ENCODE measurements around the gene APC2. TPM values are rescaled to one million over a fixed set of nuclear protein-coding genes. Genes with fewer than 3 reads are reported as not detected.
"Not testable (repeated sequence)": the region's sequence is repeated elsewhere in the genome, so short reads cannot be mapped to it uniquely, and the experiment has no call there.

APC2 gene
- total RNA-seq, 2 experiments from 2014 or later, result 0.02 to 0.10 TPM

GRCh38 chr19:1418951-1419738 lies 30.8 kb upstream of the APC2 start:
- Mint-ChIP-seq H3K27me3 (no peaks in the 10 kb centered on the region), H3K4me3 (no peak overlapping the region), H3K27ac (no peak overlapping the region), H3K36me3 (ENCODE audit: low read depth) (peaks cover 35% of the 10 kb centered on the region), H3K9me3 (no peaks in the 10 kb centered on the region), H3K4me1 (peaks cover 10% of the 10 kb centered on the region)
- POLR2A ChIA-PET, result interaction anchor here (0.7 kb wide), 1 partner anchor 273 kb away, joined by 4 read pairs; no protein-coding TSS in a partner anchor
- CTCF ChIA-PET, result interaction anchor here (0.6 kb wide), 1 partner anchor 1281 kb away, joined by 3 read pairs; no protein-coding TSS in a partner anchor
- DNase-seq, result no peak

- H3K4me1 Mint-ChIP-seq, POLR2A ChIA-PET, H3K4me3 Mint-ChIP-seq, H3K27ac Mint-ChIP-seq, H3K9me3 Mint-ChIP-seq, DNase-seq, H3K27me3 Mint-ChIP-seq: not testable (repeated sequence)
- H3K36me3 Mint-ChIP-seq (ENCODE audit: low read depth), result peaks cover 38% of the 10 kb centered on the region
- CTCF ChIA-PET, result interaction anchor here (1.3 kb wide), 1 partner anchor 8 kb away, joined by 3 read pairs; no protein-coding TSS in a partner anchor
These were observed 29.8 kb upstream of the APC2 start for GRCh38 chr19:1420085-1420484.

GRCh38 chr19:1420590-1420989 lies 29.3 kb upstream of the APC2 start:
- H3K36me3 Mint-ChIP-seq (ENCODE audit: low read depth), result peaks cover 41% of the 10 kb centered on the region
- CTCF ChIA-PET, result interaction anchor here (1.3 kb wide), 1 partner anchor 9 kb away, joined by 3 read pairs; no protein-coding TSS in a partner anchor

GRCh38 chr19:1421218-1421957 lies 28.5 kb upstream of the APC2 start:
- Mint-ChIP-seq H3K9me3 (no peaks in the 10 kb centered on the region), H3K36me3 (ENCODE audit: low read depth) (peaks cover 46% of the 10 kb centered on the region), H3K4me3 (no peak overlapping the region), H3K27me3 (no peaks in the 10 kb centered on the region), H3K4me1 (no peaks in the 10 kb centered on the region), H3K27ac (no peak overlapping the region)
- no peak for DNase-seq
- ChIA-PET POLR2A (no interaction called here), CTCF (interaction anchor here (1.3 kb wide), 2 partner anchors 10 to 12 kb away, joined by 3 to 4 read pairs; no protein-coding TSS in a partner anchor)

More at GRCh38 chr19:1420590-1420989, 29.3 kb upstream of the APC2 start:
- no peak for DNase-seq
- H3K27me3 Mint-ChIP-seq, result no peaks in the 10 kb centered on the region
- POLR2A ChIA-PET, result interaction anchor here (0.7 kb wide), 1 partner anchor 437 kb away, joined by 3 read pairs; no protein-coding TSS in a partner anchor
- no peak overlapping the region for H3K27ac Mint-ChIP-seq
- H3K4me3 Mint-ChIP-seq, result no peak overlapping the region
- H3K9me3 Mint-ChIP-seq, result no peaks in the 10 kb centered on the region
- H3K4me1 Mint-ChIP-seq, result peaks cover 3% of the 10 kb centered on the region

- Mint-ChIP-seq H3K4me3 (no peak overlapping the region), H3K27ac (no peak overlapping the region), H3K36me3 (ENCODE audit: low read depth) (peaks cover 48% of the 10 kb centered on the region), H3K4me1 (no peaks in the 10 kb centered on the region), H3K9me3 (no peaks in the 10 kb centered on the region), H3K27me3 (no peaks in the 10 kb centered on the region)
- ChIA-PET POLR2A (no interaction called here), CTCF (interaction anchor here (1.3 kb wide), 1 partner anchor 11 kb away, joined by 4 read pairs; no protein-coding TSS in a partner anchor)
- DNase-seq, result no peak
These were observed 28.0 kb upstream of the APC2 start for GRCh38 chr19:1421958-1422305.

GRCh38 chr19:1422360-1422759 lies 27.6 kb upstream of the APC2 start:
- no peak overlapping the region for H3K27ac Mint-ChIP-seq
- no peaks in the 10 kb centered on the region for H3K9me3 Mint-ChIP-seq
- no peaks in the 10 kb centered on the region for H3K4me1 Mint-ChIP-seq
- no peak overlapping the region for H3K4me3 Mint-ChIP-seq
- CTCF ChIA-PET, result interaction anchor here (1.3 kb wide), 1 partner anchor 11 kb away, joined by 4 read pairs; no protein-coding TSS in a partner anchor
- H3K27me3 Mint-ChIP-seq, result no peaks in the 10 kb centered on the region
- peaks cover 45% of the 10 kb centered on the region for H3K36me3 Mint-ChIP-seq (ENCODE audit: low read depth)
- no peak for DNase-seq
- POLR2A ChIA-PET, result no interaction called here

- Mint-ChIP-seq H3K9me3 (no peaks in the 10 kb centered on the region), H3K27me3 (no peaks in the 10 kb centered on the region), H3K36me3 (ENCODE audit: low read depth) (peaks cover 42% of the 10 kb centered on the region), H3K4me1 (no peaks in the 10 kb centered on the region), H3K4me3 (no peak overlapping the region), H3K27ac (no peak overlapping the region)
- no peak for DNase-seq
- ChIA-PET POLR2A (no interaction called here), CTCF (no interaction called here)
These were observed 27.0 kb upstream of the APC2 start for GRCh38 chr19:1422943-1423342.

GRCh38 chr19:1423436-1424191 lies 26.3 kb upstream of the APC2 start:
- peaks cover 44% of the 10 kb centered on the region for H3K36me3 Mint-ChIP-seq (ENCODE audit: low read depth)
- CTCF ChIA-PET, result no interaction called here
- H3K9me3 Mint-ChIP-seq, result no peaks in the 10 kb centered on the region
- POLR2A ChIA-PET, result no interaction called here
- H3K27ac Mint-ChIP-seq, result no peak overlapping the region
- H3K4me1 Mint-ChIP-seq, result no peaks in the 10 kb centered on the region
- H3K27me3 Mint-ChIP-seq, result no peaks in the 10 kb centered on the region
- DNase-seq, result no peak
- no peak overlapping the region for H3K4me3 Mint-ChIP-seq

GRCh38 chr19:1424192-1424955 lies 25.5 kb upstream of the APC2 start:
- Mint-ChIP-seq H3K27me3 (no peaks in the 10 kb centered on the region), H3K9me3 (no peaks in the 10 kb centered on the region), H3K4me3 (no peak overlapping the region), H3K4me1 (no peaks in the 10 kb centered on the region), H3K27ac (no peak overlapping the region), H3K36me3 (ENCODE audit: low read depth) (peaks cover 40% of the 10 kb centered on the region)
- POLR2A ChIA-PET, result no interaction called here
- no peak for DNase-seq
- CTCF ChIA-PET, result no interaction called here

GRCh38 chr19:1425102-1425837 lies 24.7 kb upstream of the APC2 start:
- H3K36me3 Mint-ChIP-seq (ENCODE audit: low read depth), result peaks cover 37% of the 10 kb centered on the region
- H3K9me3 Mint-ChIP-seq, result no peaks in the 10 kb centered on the region
- ChIA-PET CTCF (no interaction called here), POLR2A (no interaction called here)
- H3K27me3 Mint-ChIP-seq, result no peaks in the 10 kb centered on the region
- H3K27ac Mint-ChIP-seq, result no peak overlapping the region
- DNase-seq, result no peak
- no peak overlapping the region for H3K4me3 Mint-ChIP-seq
- H3K4me1 Mint-ChIP-seq, result no peaks in the 10 kb centered on the region

- no peak for DNase-seq
- Mint-ChIP-seq H3K9me3 (no peaks in the 10 kb centered on the region), H3K36me3 (ENCODE audit: low read depth) (peaks cover 34% of the 10 kb centered on the region), H3K4me3 (no peak overlapping the region), H3K27me3 (no peaks in the 10 kb centered on the region), H3K4me1 (no peaks in the 10 kb centered on the region), H3K27ac (no peak overlapping the region)
- CTCF ChIA-PET, result interaction anchor here (1.6 kb wide), 1 partner anchor 19 kb away, joined by 6 read pairs; no protein-coding TSS in a partner anchor
- POLR2A ChIA-PET, result no interaction called here
These were observed 24.0 kb upstream of the APC2 start for GRCh38 chr19:1425902-1426301.

GRCh38 chr19:1426736-1427135 lies 23.2 kb upstream of the APC2 start:
- ChIA-PET CTCF (interaction anchor here (0.9 to 1.6 kb wide), 2 partner anchors 11 to 18 kb away, joined by 3 to 6 read pairs; no protein-coding TSS in a partner anchor), POLR2A (no interaction called here)
- peaks cover 33% of the 10 kb centered on the region for H3K36me3 Mint-ChIP-seq (ENCODE audit: low read depth)
- H3K4me1 Mint-ChIP-seq, result no peaks in the 10 kb centered on the region
- no peak overlapping the region for H3K4me3 Mint-ChIP-seq
- H3K9me3 Mint-ChIP-seq, result no peaks in the 10 kb centered on the region
- no peak for DNase-seq
- no peaks in the 10 kb centered on the region for H3K27me3 Mint-ChIP-seq
- H3K27ac Mint-ChIP-seq, result no peak overlapping the region
